Peyer's patch (tissue), 4 donors: ENCODE results near the gene ZBTB7C. TPM values are rescaled to one million over a fixed set of nuclear protein-coding genes. Genes with fewer than 3 reads are reported as not detected.
A peak's percentile ranks its signal among the peaks of the same experiment; 100 is the strongest.

Experiments
- DNase-seq, 3 donors: peaks; one replicate each; pipeline ENCODE4 v3.0.0-alpha.2; 2017 to 2019
- H3K27ac ChIP-seq, 4 donors: fragments of 200-600 bp; sonication (generic); one replicate each; pipeline ENCODE4 v1.5.1; 2016 to 2019
- H3K27me3 ChIP-seq, 2 donors: fragments of 200-600 bp; sonication (generic); one replicate each; pipeline ENCODE4 v1.5.1; 2019
- H3K36me3 ChIP-seq, 3 donors: fragments of 200-600 bp; sonication (generic); one replicate each; pipeline ENCODE4 v1.5.1; 2016 to 2019
- H3K4me1 ChIP-seq, 4 donors: fragments of 200-600 bp; sonication (generic); one replicate each; pipeline ENCODE4 v1.5.1; 2016 to 2019
- H3K4me3 ChIP-seq, 4 donors: fragments of 200-600 bp; sonication (generic); 1 replicate in 3 of 4; 2 replicates in 1 of 4; pipeline ENCODE4 v1.5.1; 2016 to 2019; ENCODE audit warnings: mild to moderate bottlenecking in 1 of 4
- H3K9me3 ChIP-seq, 4 donors: fragments of 200-600 bp; sonication (generic); one replicate each; pipeline ENCODE4 v1.5.1; 2016 to 2019; ENCODE audit warnings: mild to moderate bottlenecking in 1 of 4
- POLR2A ChIP-seq, 2 donors: fragments of 450-650 bp; IDR thresholded peaks; one replicate each; pipeline ENCODE4 v1.5.1; 2017; ENCODE audit warnings: antibody characterized with exemption in 2 of 2, mild to moderate bottlenecking in 2 of 2, moderate library complexity in 2 of 2
- total RNA-seq, 4 donors: library from RNA; depleted of rRNA; stranded (reverse); fragments of >200 nt; gene quantifications; one replicate each; pipeline ENCODE4 v1.1.0, GENCODE V29; 2016
- TF ChIP-seq, protein P1 (sequence below), 6 experiments: fragments of 450-650 bp in 4 of 6; fragments of 200-600 bp in 2 of 6; sonication (generic) in 1 of 6; IDR thresholded peaks; one replicate each; pipeline ENCODE4 v1.5.1; 2017 to 2019; ENCODE audit warnings: antibody characterized with exemption in 6 of 6, mild to moderate bottlenecking in 3 of 6, moderate library complexity in 1 of 6

Gene ZBTB7C
- total RNA-seq, 4 donors from 2014 or later = 10.5 to 15.7 (median 14.2) TPM

DNA sequence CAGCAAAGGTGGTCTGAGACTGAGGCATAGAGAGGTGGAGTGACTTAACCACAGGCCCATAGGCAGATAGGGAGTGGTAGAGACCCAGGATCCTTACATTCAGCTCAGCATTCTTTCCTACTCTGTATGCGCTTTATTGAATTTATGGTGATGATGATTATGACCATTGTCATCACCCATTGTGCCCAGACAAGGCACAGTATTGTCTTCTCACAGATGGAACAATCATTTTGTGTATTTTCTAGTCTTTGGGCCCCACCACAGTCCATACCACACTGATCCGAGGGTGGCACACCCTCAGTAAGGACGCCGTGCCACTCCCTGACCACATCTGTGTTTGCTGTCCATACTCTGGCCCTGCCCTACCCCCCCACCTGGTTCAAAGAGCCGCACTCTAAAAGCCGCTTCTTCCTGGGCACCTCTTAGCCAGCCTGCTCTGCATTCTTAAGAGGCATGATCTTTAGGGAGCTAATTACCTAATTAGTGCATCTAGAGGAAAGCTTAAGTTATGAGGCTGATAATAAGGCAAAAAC lies 299.2 kb downstream of the ZBTB7C start:
- peak in 1 of 3 donors; percentile 64 for DNase-seq
- Histone ChIP-seq H3K9me3 (no peaks in the 10 kb centered on the region), H3K27ac (no peak overlapping the region)

GRCh38 chr18:48108136-48108535 lies 301.0 kb downstream of the ZBTB7C start:
- H3K27me3 ChIP-seq = no peaks in the 10 kb centered on the region
- no peak for DNase-seq
- no peaks in the 10 kb centered on the region for H3K36me3 ChIP-seq
- no peaks in the 10 kb centered on the region for H3K9me3 ChIP-seq
- TF ChIP-seq POLR2A (IDR thresholded peaks at IDR 0.05) = no peak
- TF ChIP-seq, protein P1, sequence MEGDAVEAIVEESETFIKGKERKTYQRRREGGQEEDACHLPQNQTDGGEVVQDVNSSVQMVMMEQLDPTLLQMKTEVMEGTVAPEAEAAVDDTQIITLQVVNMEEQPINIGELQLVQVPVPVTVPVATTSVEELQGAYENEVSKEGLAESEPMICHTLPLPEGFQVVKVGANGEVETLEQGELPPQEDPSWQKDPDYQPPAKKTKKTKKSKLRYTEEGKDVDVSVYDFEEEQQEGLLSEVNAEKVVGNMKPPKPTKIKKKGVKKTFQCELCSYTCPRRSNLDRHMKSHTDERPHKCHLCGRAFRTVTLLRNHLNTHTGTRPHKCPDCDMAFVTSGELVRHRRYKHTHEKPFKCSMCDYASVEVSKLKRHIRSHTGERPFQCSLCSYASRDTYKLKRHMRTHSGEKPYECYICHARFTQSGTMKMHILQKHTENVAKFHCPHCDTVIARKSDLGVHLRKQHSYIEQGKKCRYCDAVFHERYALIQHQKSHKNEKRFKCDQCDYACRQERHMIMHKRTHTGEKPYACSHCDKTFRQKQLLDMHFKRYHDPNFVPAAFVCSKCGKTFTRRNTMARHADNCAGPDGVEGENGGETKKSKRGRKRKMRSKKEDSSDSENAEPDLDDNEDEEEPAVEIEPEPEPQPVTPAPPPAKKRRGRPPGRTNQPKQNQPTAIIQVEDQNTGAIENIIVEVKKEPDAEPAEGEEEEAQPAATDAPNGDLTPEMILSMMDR (IDR thresholded peaks at IDR 0.05) = no peak
- H3K27ac ChIP-seq = no peak overlapping the region
- H3K4me1 ChIP-seq = no peaks in the 10 kb centered on the region
- H3K4me3 ChIP-seq = no peak overlapping the region

More for the DNA sequence above, 299.2 kb downstream of the ZBTB7C start:
- Histone ChIP-seq H3K27me3 (no peaks in the 10 kb centered on the region), H3K4me3 (no peak overlapping the region), H3K36me3 (no peaks in the 10 kb centered on the region), H3K4me1 (no peaks in the 10 kb centered on the region)
- TF ChIP-seq, protein P1 (IDR thresholded peaks at IDR 0.05) = no peak
- no peak for TF ChIP-seq POLR2A (IDR thresholded peaks at IDR 0.05)

DNA sequence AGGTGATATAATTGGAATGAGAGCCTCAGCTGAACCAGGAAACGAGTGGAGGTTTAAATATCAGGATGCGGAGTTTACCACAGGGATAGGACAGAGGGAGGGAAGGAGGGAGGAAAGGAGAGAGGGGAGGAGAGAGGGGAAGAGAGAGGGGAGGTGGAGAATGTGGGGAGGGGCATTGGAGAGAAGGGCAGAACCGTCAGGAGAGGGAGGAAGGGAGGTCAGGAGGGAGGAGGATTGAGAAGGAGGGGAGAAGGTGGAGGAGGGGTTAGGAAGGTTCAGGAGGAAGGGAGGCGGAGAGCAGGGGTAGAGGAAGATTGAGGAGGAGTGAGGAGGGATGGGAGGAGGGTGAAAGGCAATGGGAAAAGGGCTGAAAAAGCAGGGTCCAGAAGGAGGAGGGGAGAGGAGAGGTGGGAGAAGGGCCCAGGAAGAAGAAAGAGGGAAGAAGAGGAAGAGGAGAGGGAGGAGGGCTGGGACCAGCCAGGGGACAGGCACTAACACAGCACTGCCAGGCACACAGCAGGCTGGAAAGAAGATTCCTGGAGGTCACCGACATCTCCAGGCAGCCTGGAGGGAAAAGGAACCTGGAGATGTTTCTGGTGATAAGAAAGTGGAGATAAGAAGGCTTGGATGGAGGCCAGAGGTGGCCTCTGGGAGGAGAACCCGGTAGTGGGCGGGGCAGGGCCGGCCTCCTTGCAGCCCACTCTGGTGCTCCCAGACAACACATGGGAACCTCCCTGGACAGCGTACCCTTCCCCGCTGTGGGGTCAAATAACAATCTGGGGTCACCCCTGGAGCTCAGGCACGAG lies 302.0 kb downstream of the ZBTB7C start:
- H3K4me3 ChIP-seq = no peak overlapping the region
- TF ChIP-seq, protein P1 (IDR thresholded peaks at IDR 0.05) = no peak
- no peak for TF ChIP-seq POLR2A (IDR thresholded peaks at IDR 0.05)
- H3K27me3 ChIP-seq = no peaks in the 10 kb centered on the region
- no peaks in the 10 kb centered on the region for H3K4me1 ChIP-seq
- DNase-seq = peak in 2 of 3 donors; percentile 51 to 66
- H3K27ac ChIP-seq = peak overlapping the region in 2 of 4 donors; percentile 40 to 43
- H3K36me3 ChIP-seq = no peaks in the 10 kb centered on the region
- H3K9me3 ChIP-seq = no peaks in the 10 kb centered on the region

DNA sequence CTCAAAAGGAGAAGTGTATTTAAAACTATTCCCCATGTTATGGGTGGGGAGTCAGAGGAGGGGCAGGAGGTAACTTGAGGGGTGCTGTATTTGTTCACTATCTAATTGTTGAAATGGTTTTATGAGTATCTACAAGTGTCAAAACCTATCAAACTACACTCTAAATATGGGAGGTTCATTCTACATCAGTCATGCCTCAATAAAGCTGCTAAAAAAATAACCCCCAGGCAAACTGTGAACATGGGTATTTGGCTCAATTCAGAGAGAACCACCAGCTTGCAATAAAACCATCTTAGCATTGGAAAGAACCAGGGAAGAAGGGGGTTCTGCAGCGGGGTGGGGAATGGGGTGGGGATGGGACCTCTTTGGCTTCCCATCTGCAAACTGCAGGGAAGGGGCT lies 302.7 kb downstream of the ZBTB7C start:
- H3K4me1 ChIP-seq = no peaks in the 10 kb centered on the region
- TF ChIP-seq, protein P1 (IDR thresholded peaks at IDR 0.05) = no peak
- no peak for TF ChIP-seq POLR2A (IDR thresholded peaks at IDR 0.05)
- H3K27ac ChIP-seq = peak overlapping the region in 1 of 4 donors; percentile 40
- DNase-seq = no peak
- H3K36me3 ChIP-seq = no peaks in the 10 kb centered on the region
- H3K9me3 ChIP-seq = no peaks in the 10 kb centered on the region
- H3K4me3 ChIP-seq = no peak overlapping the region
- no peaks in the 10 kb centered on the region for H3K27me3 ChIP-seq

DNA sequence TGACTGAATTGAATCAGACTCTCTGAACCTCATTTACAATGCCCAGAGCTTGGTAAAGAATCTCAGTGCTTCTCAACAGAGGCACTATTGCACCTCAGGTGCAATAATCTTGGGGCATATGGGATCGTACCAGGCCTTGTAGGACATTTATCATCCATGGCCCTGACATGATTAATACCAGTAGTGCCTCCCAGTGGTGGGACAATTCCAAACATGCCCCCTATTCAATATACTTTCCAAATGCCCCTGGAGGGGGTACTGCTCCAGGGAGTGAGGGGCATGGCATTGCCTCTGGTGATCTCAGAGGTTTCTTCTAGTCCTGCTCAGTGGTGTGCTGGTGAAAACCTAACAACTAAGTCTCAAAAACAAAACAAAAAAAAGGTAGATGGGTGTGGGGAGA lies 303.9 kb downstream of the ZBTB7C start:
- peaks cover 0 to 5% (median 0%) of the 10 kb centered on the region in 4 donors for H3K4me1 ChIP-seq
- TF ChIP-seq, protein P1 (IDR thresholded peaks at IDR 0.05) = peak in 3 of 6 experiments; percentile 27 to 43 (median 35)
- TF ChIP-seq POLR2A (IDR thresholded peaks at IDR 0.05) = no peak
- H3K36me3 ChIP-seq = no peaks in the 10 kb centered on the region
- H3K4me3 ChIP-seq = no peak overlapping the region
- no peak for DNase-seq
- no peak overlapping the region for H3K27ac ChIP-seq
- no peaks in the 10 kb centered on the region for H3K27me3 ChIP-seq
- H3K9me3 ChIP-seq = no peaks in the 10 kb centered on the region
